ENCODE measurements around the gene P2RX5.

Gene P2RX5

DNA sequence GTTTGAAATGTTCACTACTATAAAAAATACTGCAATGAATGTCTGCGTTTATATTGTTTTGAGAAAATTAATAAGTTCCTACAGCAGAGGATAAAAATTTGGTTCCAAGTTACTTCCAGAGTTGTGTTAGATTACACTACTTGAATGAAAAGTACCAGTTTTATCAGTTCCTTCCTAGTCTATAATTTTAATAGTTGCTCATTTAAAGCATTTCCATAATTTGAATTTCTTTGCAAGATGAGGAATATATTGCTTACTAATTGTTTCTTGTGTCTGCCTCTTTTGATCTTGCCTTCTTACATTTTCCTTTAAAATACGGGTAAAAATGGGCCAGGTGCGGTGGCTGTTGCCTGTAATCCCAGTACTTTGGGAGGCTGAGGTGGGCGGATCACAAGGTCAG lies 23.4 kb downstream of the P2RX5 start:
- TF ChIP-seq CEBPB (IDR thresholded peaks at IDR 0.05) = no peak
- no peak for TF ChIP-seq NFIC (IDR thresholded peaks at IDR 0.05)
- TF ChIP-seq, protein P1, sequence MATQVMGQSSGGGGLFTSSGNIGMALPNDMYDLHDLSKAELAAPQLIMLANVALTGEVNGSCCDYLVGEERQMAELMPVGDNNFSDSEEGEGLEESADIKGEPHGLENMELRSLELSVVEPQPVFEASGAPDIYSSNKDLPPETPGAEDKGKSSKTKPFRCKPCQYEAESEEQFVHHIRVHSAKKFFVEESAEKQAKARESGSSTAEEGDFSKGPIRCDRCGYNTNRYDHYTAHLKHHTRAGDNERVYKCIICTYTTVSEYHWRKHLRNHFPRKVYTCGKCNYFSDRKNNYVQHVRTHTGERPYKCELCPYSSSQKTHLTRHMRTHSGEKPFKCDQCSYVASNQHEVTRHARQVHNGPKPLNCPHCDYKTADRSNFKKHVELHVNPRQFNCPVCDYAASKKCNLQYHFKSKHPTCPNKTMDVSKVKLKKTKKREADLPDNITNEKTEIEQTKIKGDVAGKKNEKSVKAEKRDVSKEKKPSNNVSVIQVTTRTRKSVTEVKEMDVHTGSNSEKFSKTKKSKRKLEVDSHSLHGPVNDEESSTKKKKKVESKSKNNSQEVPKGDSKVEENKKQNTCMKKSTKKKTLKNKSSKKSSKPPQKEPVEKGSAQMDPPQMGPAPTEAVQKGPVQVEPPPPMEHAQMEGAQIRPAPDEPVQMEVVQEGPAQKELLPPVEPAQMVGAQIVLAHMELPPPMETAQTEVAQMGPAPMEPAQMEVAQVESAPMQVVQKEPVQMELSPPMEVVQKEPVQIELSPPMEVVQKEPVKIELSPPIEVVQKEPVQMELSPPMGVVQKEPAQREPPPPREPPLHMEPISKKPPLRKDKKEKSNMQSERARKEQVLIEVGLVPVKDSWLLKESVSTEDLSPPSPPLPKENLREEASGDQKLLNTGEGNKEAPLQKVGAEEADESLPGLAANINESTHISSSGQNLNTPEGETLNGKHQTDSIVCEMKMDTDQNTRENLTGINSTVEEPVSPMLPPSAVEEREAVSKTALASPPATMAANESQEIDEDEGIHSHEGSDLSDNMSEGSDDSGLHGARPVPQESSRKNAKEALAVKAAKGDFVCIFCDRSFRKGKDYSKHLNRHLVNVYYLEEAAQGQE (IDR thresholded peaks at IDR 0.05; ENCODE audit: low read depth) = no peak
- TF ChIP-seq RAD21 (IDR thresholded peaks at IDR 0.05; ENCODE audit: low read depth) = no peak
- TF ChIP-seq ZBTB7A (IDR thresholded peaks at IDR 0.05; ENCODE audit: low read depth) = no peak
- no peak for TF ChIP-seq CREB1 (IDR thresholded peaks at IDR 0.05; ENCODE audit: low read depth)
- TF ChIP-seq TAF1 (IDR thresholded peaks at IDR 0.05; ENCODE audit: low read depth) = no peak
- no peak for TF ChIP-seq TCF12 (IDR thresholded peaks at IDR 0.05; ENCODE audit: low read depth)
- TF ChIP-seq EP300 (IDR thresholded peaks at IDR 0.05; ENCODE audit: borderline replicate concordance) = no peak
- TF ChIP-seq, protein P2, sequence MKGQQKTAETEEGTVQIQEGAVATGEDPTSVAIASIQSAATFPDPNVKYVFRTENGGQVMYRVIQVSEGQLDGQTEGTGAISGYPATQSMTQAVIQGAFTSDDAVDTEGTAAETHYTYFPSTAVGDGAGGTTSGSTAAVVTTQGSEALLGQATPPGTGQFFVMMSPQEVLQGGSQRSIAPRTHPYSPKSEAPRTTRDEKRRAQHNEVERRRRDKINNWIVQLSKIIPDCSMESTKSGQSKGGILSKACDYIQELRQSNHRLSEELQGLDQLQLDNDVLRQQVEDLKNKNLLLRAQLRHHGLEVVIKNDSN (IDR thresholded peaks at IDR 0.05) = no peak
- TF ChIP-seq, protein P3, sequence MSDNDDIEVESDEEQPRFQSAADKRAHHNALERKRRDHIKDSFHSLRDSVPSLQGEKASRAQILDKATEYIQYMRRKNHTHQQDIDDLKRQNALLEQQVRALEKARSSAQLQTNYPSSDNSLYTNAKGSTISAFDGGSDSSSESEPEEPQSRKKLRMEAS (IDR thresholded peaks at IDR 0.05) = no peak
- TF ChIP-seq FOXM1 (IDR thresholded peaks at IDR 0.05; ENCODE audit: borderline replicate concordance, low read depth) = no peak
- no peak for TF ChIP-seq TEAD4 (IDR thresholded peaks at IDR 0.05)
- TF ChIP-seq YY1 (IDR thresholded peaks at IDR 0.05; ENCODE audit: low read depth) = no peak
- no peak for TF ChIP-seq EGR1 (IDR thresholded peaks at IDR 0.05)

DNA sequence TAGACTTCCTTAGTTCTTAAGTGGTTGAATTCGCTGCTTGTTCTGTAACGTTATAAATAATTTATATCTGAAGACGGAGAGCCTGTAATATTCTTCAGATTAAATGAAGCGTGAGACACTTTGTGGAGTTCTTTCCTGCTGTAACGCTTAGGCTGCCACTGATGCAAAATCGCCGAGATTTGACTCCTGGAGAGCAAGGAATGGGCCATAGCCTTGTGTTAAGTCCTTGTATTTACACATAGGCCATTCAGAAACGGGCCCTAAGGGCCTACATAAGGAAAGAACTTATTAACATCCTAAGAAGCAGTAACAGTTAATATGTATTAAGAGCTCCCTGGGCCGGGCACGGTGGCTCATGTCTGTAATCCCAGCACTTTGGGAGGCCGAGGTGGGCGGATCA lies 26.4 kb downstream of the P2RX5 start:
- TF ChIP-seq NFIC (IDR thresholded peaks at IDR 0.05) (no peak), ZBTB7A (IDR thresholded peaks at IDR 0.05; ENCODE audit: low read depth) (no peak), CREB1 (IDR thresholded peaks at IDR 0.05; ENCODE audit: low read depth) (no peak), FOXM1 (IDR thresholded peaks at IDR 0.05; ENCODE audit: borderline replicate concordance, low read depth) (no peak)
- TF ChIP-seq, protein P2 (IDR thresholded peaks at IDR 0.05) = no peak

DNA sequence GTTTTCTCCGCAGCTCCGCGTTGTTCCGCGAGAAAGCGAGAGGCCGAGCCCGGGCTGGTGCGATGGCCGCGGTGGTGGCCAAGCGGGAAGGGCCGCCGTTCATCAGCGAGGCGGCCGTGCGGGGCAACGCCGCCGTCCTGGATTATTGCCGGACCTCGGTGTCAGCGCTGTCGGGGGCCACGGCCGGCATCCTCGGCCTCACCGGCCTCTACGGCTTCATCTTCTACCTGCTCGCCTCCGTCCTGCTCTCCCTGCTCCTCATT lies 26.9 kb downstream of the P2RX5 start:
- no peak for TF ChIP-seq CEBPB (IDR thresholded peaks at IDR 0.05)
- no peak for TF ChIP-seq RAD21 (IDR thresholded peaks at IDR 0.05; ENCODE audit: low read depth)
- no peak for TF ChIP-seq FOXM1 (IDR thresholded peaks at IDR 0.05; ENCODE audit: borderline replicate concordance, low read depth)

DNA sequence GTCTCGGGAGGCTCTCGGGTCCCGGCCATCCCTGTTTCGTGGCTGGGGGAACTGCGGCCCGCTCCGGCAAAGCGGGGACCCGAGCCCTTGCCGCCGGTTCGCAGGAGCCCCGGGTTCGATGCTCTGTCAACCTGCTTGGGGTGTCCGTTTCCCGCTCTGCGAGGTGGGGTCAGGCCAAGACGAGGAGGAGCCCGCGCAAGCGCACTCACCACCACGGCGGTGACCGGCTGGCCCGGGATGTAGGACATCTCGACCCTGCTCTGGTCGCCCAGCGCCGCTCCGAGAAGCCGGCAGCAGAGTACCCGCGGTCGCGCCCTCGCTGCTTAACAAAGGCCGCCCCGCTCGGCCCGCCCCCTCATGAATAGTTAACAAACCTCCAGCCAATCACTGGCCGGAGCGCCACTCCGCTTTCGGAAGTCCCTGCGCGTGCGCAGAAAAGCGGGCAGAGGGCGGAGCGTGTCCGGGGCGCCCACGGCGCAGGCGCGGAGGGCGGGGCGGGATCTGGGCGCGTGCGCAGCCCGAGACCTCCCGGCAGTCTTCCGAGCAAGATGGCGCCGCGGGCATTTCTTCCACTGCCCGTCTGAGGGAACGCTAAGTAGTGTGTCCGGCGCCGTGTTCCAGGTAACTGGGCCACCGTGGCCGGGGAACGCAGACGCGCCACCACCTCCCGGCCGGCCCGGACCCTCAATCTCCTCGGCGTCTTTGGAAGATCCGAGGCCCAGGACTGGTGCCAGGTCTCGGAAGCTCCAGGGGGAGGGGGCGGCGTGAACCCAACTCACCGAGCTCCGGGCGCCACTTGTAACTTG lies 27.5 kb downstream of the P2RX5 start, which contains the start of the genes EMC6 and TAX1BP3:
TSS of gene EMC6 (plus strand) at position 534 of the 806 bp plus-strand sequence. CDS start 335 bp downstream, outside the sequence.
TSS of gene TAX1BP3 (minus strand) at position 300 of the 806 bp plus-strand sequence. CDS start at position 248, 52 bp downstream.
- TF ChIP-seq TAF1 (IDR thresholded peaks at IDR 0.05; ENCODE audit: low read depth) (peak; percentile 99), EGR1 (IDR thresholded peaks at IDR 0.05) (no peak), EP300 (IDR thresholded peaks at IDR 0.05; ENCODE audit: borderline replicate concordance) (0 out of 2 replicates have a peak, but pooled peaks have one; percentile 4), ZBTB7A (IDR thresholded peaks at IDR 0.05; ENCODE audit: low read depth) (no peak), YY1 (IDR thresholded peaks at IDR 0.05; ENCODE audit: low read depth) (peak; percentile 97), TCF12 (IDR thresholded peaks at IDR 0.05; ENCODE audit: low read depth) (peak; percentile 4; the same call in 1 of the 2 replicates), NFIC (IDR thresholded peaks at IDR 0.05) (peak; percentile 38; the same call in 1 of the 2 replicates)
- TF ChIP-seq, protein P1 (IDR thresholded peaks at IDR 0.05; ENCODE audit: low read depth) = no peak
- TF ChIP-seq, protein P3 (IDR thresholded peaks at IDR 0.05) = peak; percentile 50

DNA sequence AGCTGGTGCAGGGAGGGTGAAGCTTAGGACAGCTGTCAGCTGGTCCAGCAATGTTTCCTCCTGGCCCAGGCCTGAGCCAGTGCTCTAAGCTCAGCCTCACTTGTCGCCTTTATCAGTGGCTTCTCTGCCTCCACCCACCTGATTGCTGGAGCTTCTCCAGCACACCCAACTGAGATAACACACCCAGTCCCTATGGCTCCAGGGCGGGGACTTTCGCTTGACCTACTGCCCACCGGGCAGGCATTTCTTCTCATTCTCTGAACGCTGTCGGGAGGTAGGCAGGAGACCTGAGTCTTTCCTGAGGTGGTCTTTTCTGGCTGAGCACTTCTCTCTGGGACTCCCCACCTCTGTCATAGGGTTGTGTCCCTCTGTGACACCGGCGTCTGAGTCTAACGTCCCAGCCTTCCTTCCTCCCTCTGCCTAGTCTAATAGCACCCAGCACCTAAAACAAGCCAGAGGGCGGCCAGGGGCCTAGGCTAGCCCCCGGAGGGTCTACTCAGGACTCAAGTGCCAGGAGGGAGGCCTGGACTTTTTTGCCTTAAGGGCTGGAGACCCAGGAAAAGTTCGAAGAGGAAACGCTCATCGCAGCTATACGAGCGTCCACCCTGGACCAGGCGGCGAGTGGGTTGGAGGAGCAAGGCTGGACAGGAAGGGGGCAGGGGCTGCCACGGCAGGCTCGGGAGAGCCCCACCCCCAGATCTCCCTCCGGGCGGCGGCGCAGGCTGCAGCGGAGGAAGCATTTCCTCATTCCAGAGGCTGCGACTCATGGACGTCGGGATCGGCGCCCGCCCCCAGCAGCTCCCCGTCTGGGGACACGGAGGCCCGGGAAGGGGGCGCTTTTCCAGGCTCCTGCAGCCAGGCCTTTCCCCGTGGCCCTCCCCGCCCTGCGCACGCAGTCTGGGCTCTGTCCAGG lies 28.3 kb downstream of the P2RX5 start:
- TF ChIP-seq ZBTB7A (IDR thresholded peaks at IDR 0.05; ENCODE audit: low read depth) (peak; percentile 77), TCF12 (IDR thresholded peaks at IDR 0.05; ENCODE audit: low read depth) (peak; percentile 55; the same call in 1 of the 2 replicates), FOXM1 (IDR thresholded peaks at IDR 0.05; ENCODE audit: borderline replicate concordance, low read depth) (no peak), TEAD4 (IDR thresholded peaks at IDR 0.05) (peak; percentile 72)
- TF ChIP-seq, protein P2 (IDR thresholded peaks at IDR 0.05) = peak; percentile 15; the same call in 1 of the 2 replicates
